ENCODE measurements around the gene OPN4. TPM values are rescaled to one million over a fixed set of nuclear protein-coding genes. Genes with fewer than 3 reads are reported as not detected.

The OPN4 gene
- total and polyA plus RNA-seq, 9 of the 15 experiments (the other 6 are each of a cell fraction or from before 2014, with no cell fraction given): not detected

DNA sequence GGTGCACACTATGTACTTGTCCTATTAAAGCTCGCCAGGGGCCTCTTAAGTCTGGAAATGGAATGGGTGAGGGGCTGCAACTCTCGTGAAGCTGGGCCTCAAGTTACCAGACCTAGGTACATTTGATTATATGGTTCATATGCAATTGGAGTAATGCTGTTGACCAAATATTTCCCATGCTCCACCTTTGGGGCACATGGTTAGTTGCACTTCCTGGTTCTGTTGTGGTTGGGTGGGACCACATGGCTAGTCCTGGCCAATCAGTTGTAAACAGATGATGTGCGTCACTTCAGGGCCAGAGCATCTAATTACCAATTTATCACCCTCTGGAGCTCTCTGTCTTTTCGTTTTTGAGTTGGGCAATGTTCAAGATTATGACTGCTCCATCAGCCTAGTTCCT is 39.5 kb upstream of the OPN4 start:
- in situ Hi-C loops (cut with MboI): no loop called here
- FAIRE-seq (peak; percentile 69), DNase-seq (ENCODE audit: extremely low read depth in 1 of 4, low spot score in 3 of 4) (peak; percentile 16 to 60 (median 50)), ATAC-seq (peak; percentile 81)
- Histone ChIP-seq H3K79me2 (ENCODE audit: control insufficient read depth, insufficient read depth, low read length) (no peaks in the 10 kb centered on the region), H3K36me3 (ENCODE audit: control insufficient read depth, insufficient read depth, low read length) (no peaks in the 10 kb centered on the region), H3K4me2 (ENCODE audit: insufficient read depth, low read length) (no peak overlapping the region), H3K27me3 (ENCODE audit: control insufficient read depth in 2 of 2, insufficient read depth in 2 of 2, low read length in 2 of 2) (no peaks in the 10 kb centered on the region), H4K20me1 (replicated peaks; ENCODE audit: control insufficient read depth, insufficient read depth, low read length) (no peaks in the 10 kb centered on the region), H3K9me1 (ENCODE audit: control insufficient read depth, insufficient read depth, low read length) (no peaks in the 10 kb centered on the region), H2AFZ (ENCODE audit: low read depth, low read length) (peak overlapping the region; percentile 85), H3K4me3 (no peak overlapping the region), H3K9ac (ENCODE audit: insufficient read depth in 1 of 2, low read depth in 2 of 2, low read length in 2 of 2) (no peak overlapping the region), H3K9me3 (replicated peaks; ENCODE audit: control insufficient read depth, insufficient read depth, low read depth, low read length) (no peaks in the 10 kb centered on the region), H3K27ac (ENCODE audit: extremely low read depth, low read depth, low read length) (no peak overlapping the region), H3K4me1 (replicated peaks in 1 of 2; ENCODE audit: control insufficient read depth in 2 of 2, insufficient read depth in 2 of 2, low read length in 2 of 2) (no peaks in the 10 kb centered on the region)
- no TSS peak for BruUV-seq (replicated peaks)
- ChIA-PET CTCF (ENCODE audit: low intra/inter-chr PET ratio) (no interaction called here), POLR2A (interaction anchor here (0.7 kb wide), 1 partner anchor 13 kb away, joined by 3 read pairs; no protein-coding TSS in a partner anchor)
- WGBS (ENCODE audit: insufficient coverage, low coverage, missing lambda C conversion rate): 42% methylated on average over 3 of the region's 4 CpGs
- intact Hi-C loops (cut with micrococcal nuclease): no loop called here
- TF ChIP-seq, protein P1, sequence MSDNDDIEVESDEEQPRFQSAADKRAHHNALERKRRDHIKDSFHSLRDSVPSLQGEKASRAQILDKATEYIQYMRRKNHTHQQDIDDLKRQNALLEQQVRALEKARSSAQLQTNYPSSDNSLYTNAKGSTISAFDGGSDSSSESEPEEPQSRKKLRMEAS (CRISPR knock-in tag; IDR thresholded peaks at IDR 0.05): peak; percentile 43; the same call in 1 of the 2 replicates
- TF ChIP-seq ZNF592 (IDR thresholded peaks at IDR 0.05): 0 out of 2 replicates have a peak, but pooled peaks have one; percentile 44
- TF ChIP-seq, protein P2, sequence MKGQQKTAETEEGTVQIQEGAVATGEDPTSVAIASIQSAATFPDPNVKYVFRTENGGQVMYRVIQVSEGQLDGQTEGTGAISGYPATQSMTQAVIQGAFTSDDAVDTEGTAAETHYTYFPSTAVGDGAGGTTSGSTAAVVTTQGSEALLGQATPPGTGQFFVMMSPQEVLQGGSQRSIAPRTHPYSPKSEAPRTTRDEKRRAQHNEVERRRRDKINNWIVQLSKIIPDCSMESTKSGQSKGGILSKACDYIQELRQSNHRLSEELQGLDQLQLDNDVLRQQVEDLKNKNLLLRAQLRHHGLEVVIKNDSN (CRISPR knock-in tag; IDR thresholded peaks at IDR 0.05): peak; percentile 85
- TF ChIP-seq NFYB (IDR thresholded peaks at IDR 0.05; ENCODE audit: extremely low read depth, insufficient read length): peak; percentile 11
- TF ChIP-seq RAD51 (IDR thresholded peaks at IDR 0.05; ENCODE audit: borderline replicate concordance, low read depth): peak; percentile 39; the same call in 1 of the 2 replicates
- TF ChIP-seq, protein P3, sequence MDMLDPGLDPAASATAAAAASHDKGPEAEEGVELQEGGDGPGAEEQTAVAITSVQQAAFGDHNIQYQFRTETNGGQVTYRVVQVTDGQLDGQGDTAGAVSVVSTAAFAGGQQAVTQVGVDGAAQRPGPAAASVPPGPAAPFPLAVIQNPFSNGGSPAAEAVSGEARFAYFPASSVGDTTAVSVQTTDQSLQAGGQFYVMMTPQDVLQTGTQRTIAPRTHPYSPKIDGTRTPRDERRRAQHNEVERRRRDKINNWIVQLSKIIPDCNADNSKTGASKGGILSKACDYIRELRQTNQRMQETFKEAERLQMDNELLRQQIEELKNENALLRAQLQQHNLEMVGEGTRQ (CRISPR knock-in tag; IDR thresholded peaks at IDR 0.05): peak; percentile 76
- TF ChIP-seq ELF1 (tag; IDR thresholded peaks at IDR 0.05): peak; percentile 53
- TF ChIP-seq L3MBTL2 (IDR thresholded peaks at IDR 0.05): peak; percentile 84
- peak; percentile 37; the same call in 1 of the 2 replicates for TF ChIP-seq SPI1 (IDR thresholded peaks at IDR 0.05; ENCODE audit: borderline replicate concordance, low read depth, low read length)
- TF ChIP-seq, protein P4, sequence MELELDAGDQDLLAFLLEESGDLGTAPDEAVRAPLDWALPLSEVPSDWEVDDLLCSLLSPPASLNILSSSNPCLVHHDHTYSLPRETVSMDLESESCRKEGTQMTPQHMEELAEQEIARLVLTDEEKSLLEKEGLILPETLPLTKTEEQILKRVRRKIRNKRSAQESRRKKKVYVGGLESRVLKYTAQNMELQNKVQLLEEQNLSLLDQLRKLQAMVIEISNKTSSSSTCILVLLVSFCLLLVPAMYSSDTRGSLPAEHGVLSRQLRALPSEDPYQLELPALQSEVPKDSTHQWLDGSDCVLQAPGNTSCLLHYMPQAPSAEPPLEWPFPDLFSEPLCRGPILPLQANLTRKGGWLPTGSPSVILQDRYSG (tag; conservative IDR thresholded peaks at IDR 0.05; ENCODE audit: low read depth): no peak
- TF ChIP-seq, protein P5, sequence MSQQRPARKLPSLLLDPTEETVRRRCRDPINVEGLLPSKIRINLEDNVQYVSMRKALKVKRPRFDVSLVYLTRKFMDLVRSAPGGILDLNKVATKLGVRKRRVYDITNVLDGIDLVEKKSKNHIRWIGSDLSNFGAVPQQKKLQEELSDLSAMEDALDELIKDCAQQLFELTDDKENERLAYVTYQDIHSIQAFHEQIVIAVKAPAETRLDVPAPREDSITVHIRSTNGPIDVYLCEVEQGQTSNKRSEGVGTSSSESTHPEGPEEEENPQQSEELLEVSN (IDR thresholded peaks at IDR 0.05; ENCODE audit: borderline replicate concordance in 1 of 2, extremely low read depth in 1 of 2, insufficient read depth in 1 of 2, insufficient read length in 1 of 2, low read depth in 1 of 2, low read length in 1 of 2, poor library complexity in 1 of 2, severe bottlenecking in 1 of 2): peak; percentile 29 to 51
